Urinary bladder (tissue), 4 donors: ENCODE results near the gene LRFN4. TPM values are rescaled to one million over a fixed set of nuclear protein-coding genes. Genes with fewer than 3 reads are reported as not detected.

ENCODE experiments used
- DNase-seq: peaks from one replicate; pipeline ENCODE4 v3.0.0-alpha.2; 2015; ENCODE audit errors: extremely low spot score
- H3K27ac ChIP-seq: one replicate; pipeline ENCODE4 v1.5.1; 2013; ENCODE audit warnings: low read depth, mild to moderate bottlenecking, moderate library complexity
- H3K36me3 ChIP-seq: one replicate; pipeline ENCODE4 v1.6.1; 2013; ENCODE audit warnings: mild to moderate bottlenecking, moderate library complexity; ENCODE audit not compliant: insufficient read depth
- H3K4me1 ChIP-seq: one replicate; pipeline ENCODE4 v1.6.1; 2013; ENCODE audit warnings: mild to moderate bottlenecking, moderate library complexity; ENCODE audit not compliant: insufficient read depth
- H3K4me3 ChIP-seq: one replicate; pipeline ENCODE4 v1.5.1; 2013; ENCODE audit warnings: low read depth, low read length
- WGBS: extraction: QIAGEN DNeasy Blood & Tissue Kit; methylation state at CpG from one replicate; pipeline ENCODE4 v1.1.7; 2013; 5-methylcytosine and 5-hydroxymethylcytosine counted together
- polyA plus RNA-seq: library from polyadenylated mRNA; stranded (reverse); fragments of 200-250 nt; gene quantifications from one replicate; pipeline ENCODE4 v1.2.3, GENCODE V29; 2013
- total RNA-seq: library from RNA; depleted of rRNA; stranded (reverse); fragments of >200 nt; gene quantifications from one replicate; pipeline ENCODE4 v1.2.3, GENCODE V29; 2014
- donor health status: healthy with polysubstance abuse.
- donor health status: healthy.

LRFN4 gene
- total and polyA plus RNA-seq, 2 donors = 3.7 to 19.1 TPM

- Histone ChIP-seq H3K4me1 (no peaks in the 10 kb centered on the region), H3K36me3 (no peaks in the 10 kb centered on the region), H3K27ac (no peak overlapping the region), H3K4me3 (no peak overlapping the region)
- 90% methylated on average over 7 of the region's 7 CpGs for WGBS
- no peak for DNase-seq
These were observed 22.1 kb downstream of the LRFN4 start for GRCh38 chr11:66879000-66879399.

DNA sequence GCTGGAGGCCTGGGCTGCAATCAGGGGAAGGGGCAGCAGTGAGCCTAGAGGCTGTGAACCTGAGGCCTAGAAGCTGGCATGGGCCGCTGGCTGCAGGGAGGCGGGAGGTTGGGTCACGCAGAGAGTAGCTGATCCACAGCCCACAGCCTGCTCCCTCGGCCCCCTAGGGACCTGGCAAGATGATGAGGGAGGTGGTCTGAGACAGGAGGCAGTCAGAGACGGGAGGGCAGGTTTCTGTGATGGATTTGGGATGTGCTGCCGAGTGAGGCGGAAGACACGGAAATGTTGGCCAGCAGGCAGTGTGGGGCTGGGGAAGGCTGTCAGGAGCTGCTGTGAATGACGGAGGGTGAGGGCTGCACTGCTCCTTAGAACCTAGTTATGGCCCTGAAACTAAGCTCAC is 22.7 kb downstream of the LRFN4 start:
- Histone ChIP-seq H3K36me3 (no peaks in the 10 kb centered on the region), H3K4me3 (no peak overlapping the region), H3K27ac (no peak overlapping the region), H3K4me1 (no peaks in the 10 kb centered on the region)
- WGBS = 93% methylated on average over 9 of the region's 9 CpGs
- DNase-seq = no peak

DNA sequence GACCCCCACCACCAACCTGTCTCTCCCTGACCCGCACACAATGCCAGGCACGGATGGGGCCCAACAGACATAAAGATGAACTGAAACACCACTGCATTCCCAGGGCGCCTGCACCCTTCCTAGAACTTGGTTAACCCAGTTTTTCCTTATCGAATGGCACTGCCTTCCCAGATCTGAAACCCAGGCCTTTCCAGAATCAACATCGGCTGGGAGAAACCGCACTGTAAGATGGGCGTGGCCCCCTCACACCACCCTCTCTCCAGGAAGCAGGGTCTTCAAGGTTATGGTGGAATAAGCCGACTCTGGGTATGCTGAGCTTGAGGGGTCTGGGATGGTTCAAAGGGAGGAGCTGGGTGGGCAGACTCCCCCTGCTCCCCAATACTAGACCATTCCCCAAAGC is 23.1 kb downstream of the LRFN4 start:
- H3K27ac ChIP-seq = no peak overlapping the region
- H3K4me1 ChIP-seq = no peaks in the 10 kb centered on the region
- no peak for DNase-seq
- H3K4me3 ChIP-seq = no peak overlapping the region
- H3K36me3 ChIP-seq = no peaks in the 10 kb centered on the region
- 88% methylated on average over 8 of the region's 8 CpGs for WGBS

DNA sequence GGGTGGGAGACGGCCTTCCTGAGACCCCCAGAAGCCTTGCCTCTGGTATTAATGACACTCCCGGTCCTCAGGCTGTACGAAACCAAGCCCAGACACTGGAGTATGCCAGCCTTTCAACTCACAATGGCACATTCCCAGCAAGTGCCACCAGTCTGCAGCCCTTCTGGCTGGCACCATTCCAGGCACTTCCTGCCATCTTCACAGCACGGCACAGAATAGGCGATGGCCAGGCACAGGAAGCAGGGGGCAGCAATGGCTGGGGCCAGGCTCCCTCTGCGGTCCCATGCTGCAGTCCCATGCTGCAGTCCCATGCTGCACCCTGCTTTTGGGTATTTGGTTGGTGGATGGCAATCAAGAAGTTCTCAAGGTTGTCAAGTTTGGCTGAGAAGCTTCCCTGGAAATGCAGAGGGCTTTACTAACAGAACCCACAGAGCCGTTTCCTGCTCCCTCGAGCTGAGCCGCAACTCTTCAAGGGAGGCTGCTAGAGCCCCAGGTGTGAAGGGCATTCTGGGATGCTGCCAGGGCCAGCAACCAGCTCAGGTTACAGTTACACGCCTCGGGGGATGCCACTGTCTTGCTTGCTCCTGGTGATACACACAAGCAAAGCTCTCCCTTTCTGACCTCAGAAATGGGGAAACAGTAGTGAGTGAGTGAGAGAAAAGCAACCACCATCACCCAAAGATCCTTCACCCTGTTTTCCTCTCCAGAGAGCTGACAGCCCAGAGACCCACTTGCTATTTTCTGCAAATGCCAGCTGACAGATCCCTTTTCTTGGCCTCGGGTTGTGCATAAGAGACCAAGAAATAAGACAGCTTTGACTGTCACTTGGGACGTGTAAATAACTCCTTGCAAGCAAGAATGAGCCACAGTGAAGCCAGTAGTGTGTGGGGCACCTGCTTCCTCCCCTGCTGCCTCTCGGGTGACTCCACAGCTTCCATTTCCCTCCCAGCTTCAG is 23.9 kb downstream of the LRFN4 start:
- Histone ChIP-seq H3K36me3 (no peaks in the 10 kb centered on the region), H3K4me3 (no peak overlapping the region), H3K27ac (no peak overlapping the region), H3K4me1 (no peaks in the 10 kb centered on the region)
- 75% methylated on average over 14 of the region's 14 CpGs for WGBS
- DNase-seq = no peak

GRCh38 chr11:66881451-66881835 is 24.6 kb downstream of the LRFN4 start:
- WGBS = 96% methylated on average over 10 of the region's 10 CpGs
- Histone ChIP-seq H3K4me3 (no peak overlapping the region), H3K4me1 (no peaks in the 10 kb centered on the region), H3K27ac (no peak overlapping the region), H3K36me3 (no peaks in the 10 kb centered on the region)
- DNase-seq = no peak

DNA sequence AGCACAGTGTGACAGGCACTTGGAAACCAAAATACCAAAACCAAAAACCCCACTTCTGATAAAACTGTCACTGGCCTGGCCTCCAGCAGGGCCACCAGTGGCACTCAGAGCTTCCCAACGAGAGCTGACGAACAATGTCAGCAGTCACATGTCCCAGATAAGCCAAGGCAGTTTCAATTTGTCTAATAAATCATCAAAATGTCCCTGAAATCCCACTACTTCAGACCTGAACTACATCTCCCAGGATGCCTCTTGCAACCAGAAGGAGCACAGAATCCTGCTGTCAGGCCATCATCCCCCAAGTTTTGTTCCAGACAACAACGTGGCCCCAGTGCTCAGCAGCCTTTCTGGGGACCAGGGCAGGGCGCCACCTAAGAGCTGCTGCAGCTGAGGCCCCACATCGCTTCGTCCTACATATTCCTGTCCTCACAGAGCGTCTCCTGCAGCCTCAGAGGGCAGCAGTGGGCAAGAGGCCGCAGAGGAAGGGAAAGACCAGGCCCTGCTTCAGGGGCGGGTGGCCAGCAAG is 25.1 kb downstream of the LRFN4 start:
- Histone ChIP-seq H3K27ac (no peak overlapping the region), H3K4me3 (no peak overlapping the region)
- WGBS = 86% methylated on average over 9 of the region's 9 CpGs

DNA sequence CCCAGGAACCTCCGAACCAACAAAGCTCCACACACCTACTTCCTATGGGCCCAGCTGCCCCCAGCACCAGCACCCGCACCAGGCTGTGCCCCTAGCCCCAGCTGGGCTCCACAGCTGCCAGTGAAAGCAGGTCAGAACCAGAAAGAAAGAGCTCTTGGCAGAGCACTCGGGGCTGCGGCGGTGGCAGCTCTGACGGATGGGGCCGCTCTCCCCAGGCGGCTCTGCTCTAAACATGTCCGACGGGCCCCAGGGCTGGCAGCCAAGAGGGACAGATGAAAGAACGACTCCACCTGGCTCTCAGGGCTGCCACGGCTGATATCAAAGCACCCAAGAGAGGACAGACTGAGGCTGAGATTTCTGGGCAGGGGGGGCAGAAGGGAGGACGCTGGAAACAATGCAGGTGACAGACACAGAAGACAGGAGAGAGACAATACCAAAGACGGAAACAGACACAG is 25.7 kb downstream of the LRFN4 start:
- DNase-seq = no peak
- H3K4me1 ChIP-seq = no peaks in the 10 kb centered on the region
- WGBS = 37% methylated on average over 14 of the region's 14 CpGs
- H3K4me3 ChIP-seq = no peak overlapping the region
- H3K27ac ChIP-seq = no peak overlapping the region
- no peaks in the 10 kb centered on the region for H3K36me3 ChIP-seq

More for the DNA sequence above, 25.1 kb downstream of the LRFN4 start:
- no peak for DNase-seq
- Histone ChIP-seq H3K36me3 (no peaks in the 10 kb centered on the region), H3K4me1 (no peaks in the 10 kb centered on the region)

GRCh38 chr11:66883016-66883965 is 26.4 kb downstream of the LRFN4 start:
- no peak for DNase-seq
- Histone ChIP-seq H3K27ac (no peak overlapping the region), H3K4me1 (no peaks in the 10 kb centered on the region), H3K36me3 (no peaks in the 10 kb centered on the region), H3K4me3 (no peak overlapping the region)
- 42% methylated on average over 29 of the region's 29 CpGs for WGBS

- no peak overlapping the region for H3K4me3 ChIP-seq
- no peak overlapping the region for H3K27ac ChIP-seq
- 95% methylated on average over 4 of the region's 4 CpGs for WGBS
- no peak for DNase-seq
- H3K36me3 ChIP-seq = no peaks in the 10 kb centered on the region
- no peaks in the 10 kb centered on the region for H3K4me1 ChIP-seq
These were observed 27.6 kb downstream of the LRFN4 start for GRCh38 chr11:66884443-66884842.

DNA sequence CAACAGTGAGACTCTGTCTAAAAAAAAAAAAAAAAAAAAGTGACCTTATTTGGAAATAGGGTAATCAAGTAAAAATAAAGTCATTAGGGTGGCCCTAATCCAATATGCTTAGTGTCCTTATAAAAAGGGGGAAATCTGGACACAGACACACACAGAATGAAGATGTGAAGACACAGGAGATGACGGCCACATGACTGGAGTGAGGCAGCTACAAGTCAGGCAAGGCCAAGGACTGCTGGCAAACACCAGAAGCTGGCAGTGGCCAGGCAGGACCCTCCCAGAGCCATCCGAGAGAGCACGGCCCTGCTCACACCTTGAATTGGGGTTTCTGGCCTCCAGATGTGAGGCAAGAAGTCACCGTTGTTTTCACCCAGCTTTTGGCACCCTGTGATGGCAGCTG is 28.6 kb downstream of the LRFN4 start:
- Histone ChIP-seq H3K4me3 (no peak overlapping the region), H3K36me3 (no peaks in the 10 kb centered on the region), H3K4me1 (no peaks in the 10 kb centered on the region), H3K27ac (no peak overlapping the region)
- DNase-seq = no peak
- WGBS = 88% methylated on average over 4 of the region's 4 CpGs

DNA sequence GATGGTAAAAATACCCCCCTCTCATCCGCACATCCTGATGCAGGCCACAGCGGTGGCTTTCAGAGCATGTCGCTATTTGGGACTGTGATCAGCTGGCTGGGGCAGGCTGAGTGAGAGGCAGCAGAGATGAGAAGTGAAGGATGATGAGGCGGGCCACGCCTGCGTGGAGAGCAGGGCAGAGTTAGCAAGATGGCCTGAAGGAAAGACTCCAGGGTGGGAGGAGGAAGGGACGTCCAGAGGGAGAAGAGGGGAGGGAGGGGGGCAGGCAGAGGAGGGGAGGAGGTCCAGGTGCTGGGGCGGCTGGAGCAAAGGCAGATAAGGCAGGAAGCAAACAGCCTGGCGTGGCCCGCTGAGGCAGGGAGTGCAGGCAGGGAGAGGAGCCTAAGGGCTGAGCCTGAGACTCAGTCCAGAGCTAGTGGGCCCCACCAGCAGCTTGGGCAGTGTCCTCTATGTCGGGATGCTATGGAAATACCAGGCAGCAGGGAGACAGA is 29.1 kb downstream of the LRFN4 start:
- WGBS = 69% methylated on average over 11 of the region's 11 CpGs
- Histone ChIP-seq H3K36me3 (no peaks in the 10 kb centered on the region), H3K4me1 (no peaks in the 10 kb centered on the region), H3K27ac (no peak overlapping the region), H3K4me3 (no peak overlapping the region)
- DNase-seq = no peak

- H3K4me3 ChIP-seq = no peak overlapping the region
- WGBS = 75% methylated on average over 15 of the region's 15 CpGs
- H3K27ac ChIP-seq = no peak overlapping the region
- H3K36me3 ChIP-seq = no peaks in the 10 kb centered on the region
- H3K4me1 ChIP-seq = no peaks in the 10 kb centered on the region
- no peak for DNase-seq
These were observed 29.9 kb downstream of the LRFN4 start for GRCh38 chr11:66886671-66887221.

DNA sequence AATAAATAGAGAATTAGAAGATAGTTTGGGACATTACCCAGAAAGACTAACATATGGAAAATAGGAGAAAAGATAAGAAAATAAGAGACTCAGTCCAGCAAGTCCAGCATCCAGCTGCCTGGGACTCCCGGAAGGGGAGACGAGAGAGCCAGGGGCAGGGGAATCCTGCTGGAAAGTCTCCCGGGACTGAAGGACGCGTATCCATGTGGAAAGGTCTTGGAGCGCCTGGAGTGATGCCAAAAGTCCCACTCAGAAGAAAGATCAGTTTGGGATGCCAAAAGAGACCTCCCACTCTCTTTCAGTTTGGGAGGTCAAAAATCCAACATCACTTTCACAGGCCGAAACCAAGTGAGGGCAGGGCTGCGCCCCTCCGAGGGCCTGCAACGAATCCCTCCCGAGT is 30.7 kb downstream of the LRFN4 start:
- Histone ChIP-seq H3K4me1 (no peaks in the 10 kb centered on the region), H3K27ac (no peak overlapping the region), H3K36me3 (no peaks in the 10 kb centered on the region), H3K4me3 (no peak overlapping the region)
- DNase-seq = no peak
- WGBS = 75% methylated on average over 11 of the region's 11 CpGs
